Metanephros (tissue), 2 donors: ENCODE results near the gene HFM1. TPM values are rescaled to one million over a fixed set of nuclear protein-coding genes. Genes with fewer than 3 reads are reported as not detected.

Source experiments
- small RNA-seq: library from RNA; depleted of rRNA; stranded (forward); fragments of <200 nt; gene quantifications from one replicate; pipeline ENCODE3, GENCODE V24; 2014; ENCODE audit warnings: low replicate concordance
- total RNA-seq: library from RNA; depleted of rRNA; stranded (reverse); fragments of >200 nt; gene quantifications from one replicate; pipeline ENCODE4 v1.2.3, GENCODE V29; 2014

The HFM1 gene
- 9.0 TPM for total RNA-seq

DNA sequence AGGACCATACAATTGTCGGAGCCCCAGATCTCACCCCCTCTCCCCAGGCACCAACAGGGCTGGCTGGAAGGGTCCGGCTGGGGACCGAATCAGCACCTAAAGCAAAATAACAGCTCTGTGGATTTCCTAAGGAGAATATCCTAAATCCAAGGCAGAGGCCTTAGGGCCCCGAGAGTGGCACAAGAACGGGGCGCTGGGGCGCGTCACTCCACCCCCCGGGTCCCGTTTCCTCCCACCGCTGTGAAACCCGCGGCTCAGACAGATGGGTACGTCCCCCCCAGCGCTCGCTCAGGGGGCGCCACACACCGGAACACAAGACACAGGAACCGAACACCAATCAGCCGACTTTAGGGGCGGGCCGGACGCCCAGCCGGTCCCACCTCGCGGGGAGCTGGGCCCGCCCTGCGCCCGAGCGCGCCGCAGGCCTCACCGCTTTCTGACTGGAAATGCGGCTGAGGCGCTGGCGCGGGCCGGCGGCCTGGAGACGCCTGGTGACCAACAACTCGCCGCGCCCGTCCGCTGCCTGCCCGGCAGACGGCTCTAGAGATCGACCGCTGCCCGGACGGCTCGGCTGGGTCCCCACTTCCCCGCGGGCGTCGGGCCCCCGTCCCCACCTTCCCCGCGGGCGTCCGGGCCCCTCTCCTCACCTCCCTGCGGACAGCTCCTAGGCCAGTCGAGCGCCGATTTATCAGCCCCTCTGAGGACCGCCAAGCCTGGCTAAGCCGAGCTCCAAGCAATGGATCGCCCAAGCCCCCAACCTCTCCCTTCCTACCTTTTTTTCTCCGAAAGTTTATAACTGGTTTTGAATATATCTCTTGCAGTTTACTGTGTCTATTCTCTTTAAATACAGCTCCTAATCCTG lies at the start of gene HFM1:
TSS of gene HFM1 (minus strand) at position 687 of the 862 bp plus-strand sequence. CDS start 3,755 bp downstream, outside the sequence.

Small RNAs within 50 kb of the gene (small RNA-seq; reads per million reads assigned to genes)
- not detected for gene RF00019

Other genes starting within 250 kb of the HFM1 start
- gene CDC7, start 96.0 kb upstream of the HFM1 start, total RNA-seq: 13.3 TPM